BJ (cell line): ENCODE measurements around the gene SLC25A44. TPM values are rescaled to one million over a fixed set of nuclear protein-coding genes. Genes with fewer than 3 reads are reported as not detected.

Experiments
- CTCF ChIA-PET: fragments of 350-600 bp; formaldehyde crosslinking; extraction: SDS; loops from one replicate; lab custom pipeline; 2021; ENCODE audit warnings: antibody characterized with exemption, inconsistent platforms; lab: Yijun Ruan, JAX
- POLR2A ChIA-PET: fragments of 300-600 bp; sonication (Branson Sonifier 250); formaldehyde crosslinking; extraction: SDS; loops from one replicate; lab custom pipeline; 2021; ENCODE audit warnings: antibody characterized with exemption; lab: Charles Lee
- DNase-seq: peaks from one replicate; pipeline ENCODE4 v3.0.0-alpha.2; 2011; ENCODE audit warnings: low read depth
- H3K27me3 ChIP-seq: 2 replicates; pipeline ENCODE4 v1.6.0; 2011; ENCODE audit warnings: low read length; ENCODE audit not compliant: control insufficient read depth, insufficient read depth
- H3K36me3 ChIP-seq: 2 replicates; pipeline ENCODE4 v1.5.1; 2011; ENCODE audit warnings: low read length; ENCODE audit not compliant: control insufficient read depth, insufficient read depth
- H3K4me3 ChIP-seq: 2 replicates; pipeline ENCODE4 v1.5.1; 2011; ENCODE audit warnings: low read depth, mild to moderate bottlenecking, control low read depth, low read length
- polyA plus RNA-seq: library from polyadenylated mRNA; depleted of rRNA; stranded (reverse); fragments of >200 nt; gene quantifications from 2 replicates; pipeline ENCODE4 v1.2.3, GENCODE V29; 2011; rRNA removed
- small RNA-seq: library from RNA; depleted of rRNA; stranded (forward); fragments of <200 nt; gene quantifications from one replicate; pipeline ENCODE3, GENCODE V24; 2012; ENCODE audit warnings: low replicate concordance, low read depth; ENCODE audit not compliant: insufficient read length
- TF ChIP-seq, protein P1 (sequence below): IDR thresholded peaks from 2 replicates; pipeline ENCODE4 v1.5.1; 2011; ENCODE audit warnings: low read depth, mild to moderate bottlenecking, control low read depth, inconsistent platforms, low read length, moderate library complexity; ENCODE audit not compliant: insufficient read depth

The SLC25A44 gene
- polyA plus RNA-seq, 1 experiment: 25.8 TPM

DNA sequence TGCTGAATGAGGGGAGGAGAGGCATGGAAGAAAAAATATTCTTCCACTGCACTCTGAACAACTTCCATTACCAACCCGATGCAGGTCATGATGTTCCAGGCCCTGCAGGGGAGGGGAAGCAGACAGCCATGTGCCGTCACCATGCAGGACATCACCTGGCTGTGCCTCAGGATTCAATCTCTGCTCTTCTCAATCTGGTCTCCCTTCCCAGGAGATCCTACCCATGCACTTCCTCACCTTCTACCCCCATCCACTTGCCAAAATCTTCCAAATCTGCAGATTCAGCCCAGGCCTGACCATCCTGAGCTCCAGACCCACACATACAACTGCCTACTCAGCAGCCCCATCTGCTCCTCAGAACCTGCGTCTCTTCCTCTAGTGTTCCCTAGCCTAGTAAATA lies 59.7 kb downstream of the SLC25A44 start:
- Histone ChIP-seq H3K4me3 (no peak overlapping the region), H3K27me3 (no peaks in the 10 kb centered on the region), H3K36me3 (peaks cover 62% of the 10 kb centered on the region)
- DNase-seq: no peak
- ChIA-PET CTCF (interaction anchor here (0.7 to 2.5 kb wide), 2 partner anchors 108 to 157 kb away, joined by 3 to 6 read pairs; no protein-coding TSS in a partner anchor), POLR2A (no interaction called here)
- TF ChIP-seq, protein P1, sequence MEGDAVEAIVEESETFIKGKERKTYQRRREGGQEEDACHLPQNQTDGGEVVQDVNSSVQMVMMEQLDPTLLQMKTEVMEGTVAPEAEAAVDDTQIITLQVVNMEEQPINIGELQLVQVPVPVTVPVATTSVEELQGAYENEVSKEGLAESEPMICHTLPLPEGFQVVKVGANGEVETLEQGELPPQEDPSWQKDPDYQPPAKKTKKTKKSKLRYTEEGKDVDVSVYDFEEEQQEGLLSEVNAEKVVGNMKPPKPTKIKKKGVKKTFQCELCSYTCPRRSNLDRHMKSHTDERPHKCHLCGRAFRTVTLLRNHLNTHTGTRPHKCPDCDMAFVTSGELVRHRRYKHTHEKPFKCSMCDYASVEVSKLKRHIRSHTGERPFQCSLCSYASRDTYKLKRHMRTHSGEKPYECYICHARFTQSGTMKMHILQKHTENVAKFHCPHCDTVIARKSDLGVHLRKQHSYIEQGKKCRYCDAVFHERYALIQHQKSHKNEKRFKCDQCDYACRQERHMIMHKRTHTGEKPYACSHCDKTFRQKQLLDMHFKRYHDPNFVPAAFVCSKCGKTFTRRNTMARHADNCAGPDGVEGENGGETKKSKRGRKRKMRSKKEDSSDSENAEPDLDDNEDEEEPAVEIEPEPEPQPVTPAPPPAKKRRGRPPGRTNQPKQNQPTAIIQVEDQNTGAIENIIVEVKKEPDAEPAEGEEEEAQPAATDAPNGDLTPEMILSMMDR: no peak

DNA sequence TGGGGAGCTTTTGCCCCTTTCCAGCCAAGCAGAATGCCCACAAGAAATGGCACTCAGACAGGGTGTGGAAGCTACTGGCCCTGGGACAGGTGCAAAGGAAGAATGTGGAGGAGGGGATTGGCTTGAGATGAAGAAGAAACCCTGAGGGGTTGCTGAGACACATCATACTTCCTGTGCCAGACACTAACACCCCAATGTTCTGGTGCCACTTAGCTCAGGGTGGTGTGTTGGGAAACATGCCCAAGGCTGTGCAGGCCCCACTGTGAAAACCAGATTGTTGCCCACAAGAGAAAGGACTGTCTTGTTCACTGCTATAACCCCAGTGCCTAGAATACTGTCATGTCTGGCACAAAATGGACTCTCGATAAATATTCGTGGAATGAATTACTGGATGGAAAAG lies 63.8 kb downstream of the SLC25A44 start:
- CTCF ChIA-PET: no interaction called here
- Histone ChIP-seq H3K36me3 (peaks cover 55% of the 10 kb centered on the region), H3K4me3 (no peak overlapping the region), H3K27me3 (no peaks in the 10 kb centered on the region)
- TF ChIP-seq, protein P1: no peak
- POLR2A ChIA-PET: no interaction called here
- DNase-seq: no peak

DNA sequence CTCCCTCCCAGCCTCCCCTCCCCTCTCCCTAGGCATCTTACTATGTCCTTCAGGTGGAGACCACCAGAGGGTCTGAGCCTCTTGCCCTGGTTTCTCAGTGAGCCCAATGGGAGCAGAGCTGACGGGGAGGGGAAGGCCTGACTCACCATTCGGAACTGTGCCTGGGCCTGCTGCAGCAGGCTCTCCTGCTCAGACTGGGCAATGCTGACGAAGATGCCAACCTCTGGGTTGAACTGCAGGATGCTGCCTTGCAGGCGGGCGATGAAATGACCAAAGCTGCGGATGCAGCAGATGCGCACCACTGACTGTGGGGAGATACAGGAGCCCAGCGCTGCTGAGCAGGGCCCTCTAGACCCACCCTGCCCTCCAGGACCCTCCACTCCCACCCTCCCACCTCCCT lies 65.0 kb downstream of the SLC25A44 start:
- POLR2A ChIA-PET: no interaction called here
- Histone ChIP-seq H3K36me3 (peaks cover 47% of the 10 kb centered on the region), H3K27me3 (no peaks in the 10 kb centered on the region), H3K4me3 (no peak overlapping the region)
- TF ChIP-seq, protein P1: no peak
- DNase-seq: no peak
- CTCF ChIA-PET: no interaction called here

DNA sequence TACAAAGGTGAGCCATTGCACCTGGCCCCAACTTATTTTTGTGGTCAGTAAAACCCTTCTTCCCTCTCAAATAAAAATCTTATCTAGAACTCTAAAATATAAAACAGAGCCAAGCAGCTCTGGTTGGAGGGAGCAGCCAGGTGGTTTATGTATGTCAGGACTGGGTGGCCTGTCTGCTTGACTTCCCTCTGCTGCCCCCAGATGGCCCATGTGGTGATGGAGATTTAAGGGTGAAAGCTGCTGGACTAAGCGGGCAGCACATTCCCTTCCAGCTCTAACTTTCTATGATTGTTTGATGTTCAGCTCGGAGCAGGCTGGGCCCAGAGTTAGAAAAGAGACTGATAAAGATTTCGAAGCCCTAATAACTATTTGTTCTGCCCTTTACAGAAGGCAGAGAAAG lies 65.9 kb downstream of the SLC25A44 start:
- Histone ChIP-seq H3K36me3 (peaks cover 44% of the 10 kb centered on the region), H3K4me3 (no peak overlapping the region), H3K27me3 (no peaks in the 10 kb centered on the region)
- DNase-seq: no peak
- ChIA-PET POLR2A (no interaction called here), CTCF (interaction anchor here (1.5 kb wide), 1 partner anchor 9 kb away, joined by 3 read pairs; no protein-coding TSS in a partner anchor)
- TF ChIP-seq, protein P1: no peak

DNA sequence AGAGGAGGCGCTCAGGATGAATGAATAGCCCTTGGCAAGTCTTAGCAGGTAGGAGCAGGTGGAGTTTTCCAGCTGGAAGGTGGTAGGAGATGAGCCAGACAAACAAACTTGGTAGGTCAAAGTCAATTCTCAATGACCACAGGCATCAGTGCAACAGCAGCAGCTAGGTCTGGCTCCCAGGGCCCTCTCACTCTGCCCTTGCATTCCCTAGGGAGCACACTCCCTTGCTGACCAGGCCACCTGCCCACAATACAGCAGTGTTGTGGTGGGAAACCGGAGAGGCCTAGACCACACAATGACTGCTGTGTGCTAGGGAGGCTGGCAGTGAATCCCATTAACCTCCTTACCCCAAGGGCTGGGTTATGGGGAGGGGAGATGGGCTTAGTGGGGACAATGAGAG lies 67.0 kb downstream of the SLC25A44 start:
- no peak for DNase-seq
- TF ChIP-seq, protein P1: no peak
- CTCF ChIA-PET: interaction anchor here (0.7 to 1.5 kb wide), 4 partner anchors 8 to 170 kb away, joined by 3 to 4 read pairs (median 3); no protein-coding TSS in a partner anchor
- H3K36me3 ChIP-seq: peaks cover 51% of the 10 kb centered on the region
- POLR2A ChIA-PET: no interaction called here
- H3K27me3 ChIP-seq: no peaks in the 10 kb centered on the region
- H3K4me3 ChIP-seq: no peak overlapping the region

Small RNAs within 50 kb of the gene (small RNA-seq; reads per million reads assigned to genes)
- gene RF00568: not detected

Other genes starting within 250 kb of the SLC25A44 start
- 130 and 213 TPM in 2 replicates for gene ARHGEF2, start 215.6 kb upstream of the SLC25A44 start, polyA plus RNA-seq
- 891 and 935 TPM in 2 replicates for gene SSR2, start 173.2 kb upstream of the SLC25A44 start, polyA plus RNA-seq
- gene UBQLN4, start 140.3 kb upstream of the SLC25A44 start, polyA plus RNA-seq: 25.7 and 28.3 TPM in 2 replicates
- 60.0 and 77.4 TPM in 2 replicates for gene LAMTOR2, start 139.3 kb upstream of the SLC25A44 start, polyA plus RNA-seq
- gene RAB25, start 132.9 kb upstream of the SLC25A44 start, polyA plus RNA-seq: not detected in 2 replicates
- 1.9 TPM in 2 replicates for gene MEX3A, start 111.6 kb upstream of the SLC25A44 start, polyA plus RNA-seq
- 537 and 840 TPM in 2 replicates for gene LMNA, start 79.4 kb upstream of the SLC25A44 start, polyA plus RNA-seq
- gene SEMA4A, start 40.5 kb upstream of the SLC25A44 start, polyA plus RNA-seq: 0.49 and 0.77 TPM in 2 replicates
- gene PMF1, start 18.9 kb downstream of the SLC25A44 start, polyA plus RNA-seq: 55.0 and 73.1 TPM in 2 replicates
- 0.26 and 0.50 TPM in 2 replicates for gene BGLAP, start 48.1 kb downstream of the SLC25A44 start, polyA plus RNA-seq
- 0.06 and 0.18 TPM in 2 replicates for gene PAQR6, start 54.0 kb downstream of the SLC25A44 start, polyA plus RNA-seq
- gene SMG5, start 88.7 kb downstream of the SLC25A44 start, polyA plus RNA-seq: 22.8 and 32.6 TPM in 2 replicates
- 2.3 and 3.3 TPM in 2 replicates for gene TMEM79, start 90.2 kb downstream of the SLC25A44 start, polyA plus RNA-seq
- 31.9 and 41.1 TPM in 2 replicates for gene GLMP, start 101.6 kb downstream of the SLC25A44 start, polyA plus RNA-seq
- gene VHLL, start 105.2 kb downstream of the SLC25A44 start, polyA plus RNA-seq: not detected in 2 replicates
- gene CCT3, start 144.2 kb downstream of the SLC25A44 start, polyA plus RNA-seq: 275 and 299 TPM in 2 replicates
- 0.52 and 0.59 TPM in 2 replicates for gene TSACC, start 144.4 kb downstream of the SLC25A44 start, polyA plus RNA-seq
- not detected in 2 replicates for gene RHBG, start 175.1 kb downstream of the SLC25A44 start, polyA plus RNA-seq